HG03175 (cell line): Measurements from ENCODE around the gene AHSA1.

Source experiments
- ATAC-seq: cut with Tn5 transposase; IDR thresholded peaks from one replicate; pipeline ENCODE4 v1.9.1; 2021; ENCODE audit warnings: mild to moderate bottlenecking, moderate library complexity; ENCODE audit not compliant: unreplicated experiment

The AHSA1 gene

DNA sequence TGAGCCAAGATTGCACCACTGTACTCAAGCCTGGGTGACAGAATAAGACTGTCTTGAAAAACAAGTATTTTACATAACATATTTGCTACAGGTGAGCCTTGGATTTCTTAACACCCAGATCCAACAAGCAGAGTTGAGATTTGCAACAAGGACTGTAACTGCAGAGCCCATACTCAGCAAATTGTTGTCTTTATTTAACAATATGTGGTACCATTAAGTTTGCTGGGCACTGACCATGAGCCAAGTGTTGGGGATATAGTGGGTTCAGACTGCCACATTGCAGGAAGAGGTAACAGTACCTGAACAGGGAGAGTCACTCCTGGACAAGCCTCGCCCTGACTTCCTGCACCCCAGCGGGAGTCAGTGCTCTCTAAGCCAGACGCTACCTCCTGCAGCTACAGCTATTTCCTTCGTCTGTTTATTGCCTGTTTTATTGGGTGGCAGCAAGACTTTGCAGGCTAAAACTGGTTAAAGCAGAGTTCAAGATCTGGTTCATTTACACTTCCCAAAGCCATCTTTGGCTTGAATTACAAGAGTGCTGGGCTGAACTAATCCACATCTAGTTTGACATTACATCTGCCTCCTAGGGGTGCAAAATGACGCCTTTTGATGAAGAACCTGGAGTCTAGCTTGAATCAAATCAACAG lies 12.5 kb downstream of the AHSA1 start:
- ATAC-seq = no peak

DNA sequence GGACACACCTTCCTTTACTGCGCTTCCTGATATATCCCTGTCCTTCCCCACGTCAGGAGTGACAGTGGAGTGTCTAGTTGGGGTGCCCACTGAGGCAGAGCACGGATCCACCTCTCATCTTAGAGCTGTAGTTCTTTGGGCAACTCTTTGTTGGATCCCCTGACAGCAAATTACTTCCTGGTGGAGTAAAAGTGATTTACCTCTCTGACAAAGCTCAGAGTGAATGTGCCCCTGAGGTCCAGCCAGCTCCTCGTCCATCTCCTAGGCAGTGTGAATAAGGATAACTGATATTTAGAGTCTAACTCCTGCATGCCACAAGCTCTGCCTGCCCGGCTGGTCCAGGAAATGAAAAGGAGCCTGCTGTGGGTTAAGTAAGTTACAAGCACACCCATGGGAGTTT lies 16.0 kb downstream of the AHSA1 start:
- ATAC-seq = no peak

DNA sequence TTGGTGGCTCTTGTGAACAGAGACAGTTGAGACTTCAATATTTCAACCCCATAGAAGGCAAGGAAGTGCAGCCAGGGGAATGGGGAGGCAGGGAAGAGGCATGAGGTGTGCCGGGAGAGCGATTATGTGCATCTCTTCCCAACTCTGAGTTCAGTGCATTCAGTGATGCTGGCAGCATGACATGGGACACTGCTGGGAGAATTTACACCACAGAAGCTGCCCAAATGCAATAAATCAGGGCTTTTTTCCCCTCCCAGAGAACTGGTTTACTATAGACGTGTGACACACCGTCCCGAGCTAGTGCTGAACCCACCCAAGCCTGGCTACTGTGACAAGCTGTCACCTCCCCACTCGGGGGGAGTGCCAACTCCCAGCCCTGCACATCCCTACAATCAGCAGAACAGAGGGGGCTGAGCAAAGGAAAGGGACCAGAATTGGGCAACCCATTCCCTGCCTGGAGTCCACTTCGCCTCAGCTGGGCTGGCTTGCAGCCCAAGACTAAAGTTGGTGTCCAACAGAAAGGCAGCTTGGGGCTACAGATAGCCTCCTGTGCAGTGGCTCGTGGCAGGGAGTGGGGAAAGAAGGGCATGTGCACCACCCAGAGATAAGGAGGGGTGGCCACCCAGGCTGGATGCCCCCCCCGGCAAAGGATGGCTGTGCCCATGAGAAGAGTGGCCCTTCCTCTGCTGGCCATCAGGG lies 16.7 kb downstream of the AHSA1 start:
- no peak for ATAC-seq

DNA sequence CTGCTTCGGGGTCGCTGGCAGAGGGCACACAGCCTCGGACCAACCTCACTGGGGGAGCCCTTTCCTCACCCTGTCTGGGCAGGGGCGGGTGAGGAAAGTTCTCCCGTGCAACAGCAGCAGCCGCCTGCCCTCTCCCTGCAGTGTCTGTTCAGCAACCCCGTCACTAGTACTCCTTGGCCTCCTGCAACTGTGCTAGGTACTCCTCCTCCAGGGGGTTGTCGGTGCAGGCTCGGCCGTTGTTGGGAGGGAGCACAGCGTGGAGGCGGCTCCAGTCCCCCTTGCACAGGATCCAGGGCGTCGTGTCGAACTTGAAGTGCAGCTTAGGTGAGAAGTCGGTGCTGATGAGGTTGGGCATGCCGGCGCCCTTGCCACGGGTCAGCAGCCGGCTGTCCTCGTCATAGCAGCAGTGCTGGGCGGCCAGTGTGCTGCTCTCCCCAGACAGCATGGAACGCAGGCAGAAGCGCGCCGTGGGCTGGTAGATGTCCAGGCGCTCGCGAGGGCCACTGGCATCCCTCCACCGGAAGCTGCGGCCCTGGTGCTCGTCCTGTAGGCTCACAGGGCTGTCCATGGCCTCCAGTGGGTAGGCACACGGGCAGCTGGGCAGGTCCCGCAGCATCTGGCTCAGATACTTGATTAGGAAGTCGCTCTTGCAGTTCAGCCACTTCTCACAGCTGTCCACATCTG lies 17.7 kb downstream of the AHSA1 start:
- ATAC-seq = no peak

DNA sequence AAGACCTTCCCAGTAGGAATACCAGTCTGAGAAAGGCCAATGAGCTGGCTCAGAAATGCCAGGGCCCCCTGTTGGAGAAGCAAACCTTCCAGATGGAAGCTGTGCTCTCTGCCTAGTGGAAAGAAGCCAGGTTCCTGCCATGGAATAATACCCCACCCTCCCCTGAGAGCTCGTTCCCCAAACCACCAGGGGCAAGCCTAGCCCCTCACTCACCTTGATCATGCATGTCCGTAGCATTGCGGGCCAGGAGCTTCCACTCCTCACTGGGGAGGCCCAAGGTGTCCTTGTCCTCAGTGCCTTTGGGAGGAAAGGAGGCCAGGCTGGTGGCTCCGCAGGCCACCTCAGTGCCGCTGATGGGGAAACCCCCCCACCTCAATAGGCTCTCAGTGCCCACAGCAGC lies 20.1 kb downstream of the AHSA1 start:
- no peak for ATAC-seq

DNA sequence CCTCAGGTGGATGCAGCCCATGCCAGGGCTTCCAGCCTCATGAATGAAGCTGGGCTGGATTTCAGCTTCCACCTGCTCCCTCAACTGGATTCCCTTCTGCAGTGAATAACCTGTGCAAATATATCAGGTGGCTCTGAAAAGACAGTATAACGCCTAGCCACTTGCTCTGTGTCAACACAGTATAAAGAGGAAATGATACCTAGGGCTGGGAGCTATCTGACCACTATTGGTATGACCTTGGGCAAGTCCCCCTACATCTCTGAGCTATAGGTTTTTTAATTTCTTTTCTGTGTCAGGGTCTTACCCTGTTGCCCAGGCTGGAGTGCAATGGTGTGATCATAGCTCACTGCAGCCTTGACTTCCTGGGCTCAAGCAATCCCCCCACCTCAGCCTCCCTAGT lies 20.9 kb downstream of the AHSA1 start:
- peak; percentile 90 for ATAC-seq

DNA sequence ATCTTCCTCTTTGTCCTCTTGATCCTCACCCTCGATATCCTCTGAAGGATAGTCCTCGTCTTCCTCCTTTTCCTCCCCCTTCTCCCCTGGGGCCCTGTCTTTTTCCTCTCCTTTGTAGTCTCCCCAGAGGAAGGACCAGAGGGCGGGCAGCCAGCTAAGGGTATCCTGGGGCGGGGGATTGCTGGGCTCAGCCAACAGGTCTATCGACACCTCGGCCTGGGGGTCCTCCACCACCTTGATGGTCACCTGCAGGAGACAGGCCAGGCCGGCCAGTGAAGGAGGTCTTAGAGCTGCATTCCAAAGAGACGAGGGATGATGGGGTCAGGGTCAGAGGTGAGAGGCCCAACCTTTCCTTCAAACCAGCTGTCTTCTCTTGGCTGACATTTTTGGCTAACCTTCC lies 24.5 kb downstream of the AHSA1 start:
- no peak for ATAC-seq

DNA sequence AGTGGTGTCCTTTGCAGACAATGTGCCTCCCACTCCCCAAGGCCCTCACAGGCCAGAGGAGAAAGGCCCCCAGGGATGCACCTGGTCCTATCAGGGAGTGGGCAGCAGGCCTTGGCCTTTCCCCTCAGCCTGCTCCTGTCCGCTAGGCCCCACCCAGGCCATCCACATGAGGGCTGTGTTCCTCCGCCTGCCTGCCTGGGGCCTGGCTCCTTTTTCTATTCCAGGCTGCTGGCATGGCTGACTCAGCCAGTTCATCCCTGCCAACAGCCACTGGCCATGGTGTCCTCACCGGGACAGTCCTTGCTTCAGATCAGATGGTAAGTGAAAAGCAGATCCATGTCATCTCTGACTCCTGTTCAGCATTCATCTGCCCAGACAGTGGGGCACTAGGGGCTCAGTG lies 27.4 kb downstream of the AHSA1 start:
- ATAC-seq = no peak

DNA sequence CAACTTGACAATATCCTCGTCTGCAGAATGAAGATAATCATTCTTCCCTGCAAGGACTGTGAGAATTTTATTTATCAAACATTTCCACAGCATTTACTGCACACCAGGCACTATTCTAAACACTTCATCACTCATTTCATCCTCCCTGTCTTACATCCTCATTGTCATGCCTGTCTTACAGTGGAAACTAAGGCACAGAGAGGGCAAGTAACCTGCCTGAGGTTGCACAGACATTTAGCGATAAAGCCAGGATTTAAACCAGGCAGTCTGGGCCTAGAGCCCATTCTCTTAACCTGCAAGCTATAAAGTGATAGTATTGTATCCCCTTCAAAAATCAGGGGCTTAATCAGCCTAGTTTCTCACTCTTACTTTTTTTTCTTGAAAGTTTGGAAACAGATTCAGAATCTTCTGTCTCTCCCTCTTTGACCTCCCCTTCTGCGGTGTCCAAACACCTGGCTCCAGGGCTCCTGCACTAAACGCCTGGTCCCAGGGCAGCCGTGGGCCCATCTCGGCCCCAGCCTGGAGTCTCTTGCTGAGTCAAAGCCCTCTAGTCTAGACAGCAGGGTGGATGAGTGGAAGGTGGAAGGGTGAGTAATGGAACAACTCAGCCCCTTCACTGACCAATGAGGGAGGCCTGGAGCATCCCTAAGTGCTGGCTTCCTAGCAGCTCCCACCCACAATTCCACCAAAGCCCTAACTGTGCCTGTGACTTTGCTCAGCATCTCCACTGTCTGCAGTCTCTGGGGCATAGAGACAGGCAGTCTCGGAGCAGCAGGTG lies 28.2 kb downstream of the AHSA1 start:
- no peak for ATAC-seq

DNA sequence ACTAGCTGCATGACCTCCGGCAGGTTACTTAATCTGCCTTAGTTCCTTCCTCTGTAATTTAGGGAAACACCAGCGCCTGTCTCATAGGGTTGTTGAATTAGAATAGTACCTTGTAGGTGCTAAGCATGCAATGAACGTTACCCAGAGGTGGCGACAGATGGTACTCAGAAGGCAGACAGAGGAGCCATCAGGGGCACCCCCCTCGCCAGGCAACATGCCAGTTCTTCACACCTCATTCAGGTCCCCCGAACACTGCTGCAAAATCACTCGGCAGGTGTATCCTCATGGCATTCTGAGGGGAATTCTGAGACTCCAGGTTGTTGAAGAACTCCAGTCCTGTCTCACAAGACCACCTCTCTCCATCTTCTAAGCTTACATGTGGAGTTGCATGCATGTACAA lies 30.7 kb downstream of the AHSA1 start:
- no peak for ATAC-seq

DNA sequence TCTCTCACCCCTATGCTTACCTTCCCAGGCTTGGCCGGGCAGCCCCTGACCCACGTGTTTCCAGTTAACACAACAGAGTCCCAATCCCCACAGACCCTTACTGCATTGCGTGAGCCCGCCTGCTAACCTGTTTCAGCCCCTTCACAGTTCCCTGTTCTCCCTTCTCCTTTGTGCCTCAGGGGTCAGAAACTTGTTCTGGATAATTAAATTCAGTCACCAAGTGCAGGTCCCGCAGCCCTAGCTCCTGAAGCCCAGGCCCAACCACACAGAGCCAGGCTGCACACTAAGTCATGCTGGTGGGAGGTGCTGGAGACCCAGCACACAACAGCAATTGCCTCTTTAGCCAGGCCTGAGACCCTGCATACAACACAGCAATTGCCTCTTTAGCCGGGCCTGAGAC lies 31.1 kb downstream of the AHSA1 start:
- ATAC-seq = no peak

DNA sequence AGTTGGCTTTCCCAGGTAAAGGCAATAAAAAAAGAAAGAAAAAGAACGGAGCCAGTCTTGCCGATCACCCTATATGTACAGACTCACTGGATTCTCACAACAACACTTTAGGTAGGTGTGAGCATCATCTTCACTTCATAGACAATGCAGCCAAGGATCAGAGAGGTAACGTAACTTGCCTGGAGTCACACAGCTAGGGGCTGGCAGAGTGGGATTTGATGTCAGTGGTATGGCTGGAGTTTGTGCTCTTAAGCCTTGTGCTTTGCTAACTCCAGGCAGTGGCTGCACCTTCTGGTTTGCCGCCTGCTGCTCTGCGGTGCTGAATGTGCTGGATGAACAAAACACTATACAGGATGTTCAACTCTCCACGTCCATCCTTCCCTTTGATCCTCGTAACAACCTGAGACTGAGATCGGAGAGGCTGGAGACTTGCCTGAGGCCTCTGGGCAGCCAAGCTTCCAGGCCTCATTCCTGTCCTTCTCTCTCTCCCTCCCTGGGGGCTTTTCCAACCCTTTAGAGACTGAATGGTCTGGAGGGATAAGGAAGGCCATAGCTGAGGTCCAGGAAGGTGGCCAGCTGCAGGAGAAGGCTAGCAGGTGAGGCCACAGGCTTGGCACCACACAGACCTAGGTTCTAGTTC lies 32.6 kb downstream of the AHSA1 start:
- no peak for ATAC-seq

DNA sequence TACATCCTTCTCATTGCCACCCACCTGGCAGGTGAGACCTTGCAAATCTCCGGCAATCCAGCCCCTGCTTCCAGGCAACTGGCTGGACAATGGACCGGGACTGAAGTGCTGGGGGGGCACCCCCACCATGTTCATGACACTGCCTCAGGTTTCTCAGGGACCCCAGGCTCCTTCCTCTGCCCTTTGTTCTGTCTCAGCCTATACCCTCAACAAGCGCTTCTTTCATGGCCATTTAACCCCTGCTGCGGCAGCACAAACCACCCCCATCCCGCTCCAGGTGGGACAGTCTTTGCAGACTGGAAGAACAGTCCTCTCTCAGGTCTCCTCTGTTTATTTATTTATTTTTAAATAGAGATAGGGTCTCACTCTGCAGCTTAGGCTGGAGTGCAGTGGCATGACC lies 33.2 kb downstream of the AHSA1 start:
- ATAC-seq = no peak

DNA sequence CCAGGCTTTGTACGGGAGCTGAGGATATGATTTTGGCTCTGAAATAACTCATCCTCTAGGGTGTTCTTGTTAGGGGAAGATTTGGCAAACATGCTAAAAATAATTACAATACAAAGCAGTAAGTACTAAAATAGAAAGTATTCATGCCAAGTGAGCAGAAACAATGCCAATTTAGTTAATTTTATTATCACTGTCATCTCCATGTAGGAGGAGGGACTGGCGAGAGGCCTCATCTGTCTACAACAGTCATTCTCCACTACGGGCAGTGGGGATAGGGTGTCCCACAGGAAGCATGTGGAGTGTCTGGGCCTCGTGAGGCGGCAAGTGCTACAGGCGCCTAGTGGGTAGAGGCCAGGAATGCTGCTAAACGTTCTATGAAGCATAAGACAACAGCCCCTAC lies 37.4 kb downstream of the AHSA1 start:
- ATAC-seq = no peak

DNA sequence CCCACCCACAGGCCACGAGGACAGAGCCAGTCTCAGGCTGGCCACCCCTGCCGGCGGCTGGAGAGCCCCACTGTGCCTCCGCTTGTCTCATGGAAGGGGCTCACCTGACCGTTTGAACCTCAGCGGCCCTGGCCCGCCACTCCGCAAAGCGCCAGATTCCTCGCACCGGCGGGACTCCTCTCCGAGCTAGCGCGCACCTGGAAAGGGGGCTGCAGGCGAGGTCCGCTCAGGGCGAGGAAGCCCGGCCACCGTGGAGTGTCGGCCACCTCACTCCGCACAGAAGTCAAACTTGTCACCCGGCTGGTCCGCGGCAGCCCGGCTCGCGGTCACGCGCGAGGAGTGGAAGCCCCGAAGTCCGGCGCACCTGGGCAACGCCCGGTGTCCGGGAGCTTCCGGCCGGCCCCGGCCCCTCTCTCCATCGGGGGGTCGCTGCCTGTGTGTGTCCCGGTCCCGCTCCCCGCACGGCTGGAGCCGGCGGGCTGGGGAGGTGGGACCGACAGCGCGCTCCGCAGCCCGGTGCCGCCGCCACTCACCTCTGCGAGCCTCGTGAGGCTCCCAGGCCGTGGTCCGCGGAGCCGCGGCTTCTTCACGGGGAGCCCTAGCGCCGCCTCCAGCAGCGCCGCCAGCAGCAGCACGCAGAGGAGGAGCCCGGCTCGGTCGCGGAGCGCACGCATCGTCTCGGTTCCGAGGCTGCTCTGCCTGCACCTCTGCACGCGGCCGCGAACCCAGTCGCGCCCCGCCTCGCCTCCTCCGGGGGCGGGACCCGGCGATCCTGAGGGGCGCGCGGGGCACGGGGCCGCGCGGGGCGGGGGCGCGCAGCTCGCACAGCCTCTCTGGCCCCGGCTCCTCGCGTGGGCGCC lies 40.5 kb downstream of the AHSA1 start, which contains the start of gene ISM2:
ISM2 (minus strand) TSS at position 697 of the 860 bp plus-strand sequence; CDS start at position 674, 23 bp downstream.
- ATAC-seq = peak; percentile 69

DNA sequence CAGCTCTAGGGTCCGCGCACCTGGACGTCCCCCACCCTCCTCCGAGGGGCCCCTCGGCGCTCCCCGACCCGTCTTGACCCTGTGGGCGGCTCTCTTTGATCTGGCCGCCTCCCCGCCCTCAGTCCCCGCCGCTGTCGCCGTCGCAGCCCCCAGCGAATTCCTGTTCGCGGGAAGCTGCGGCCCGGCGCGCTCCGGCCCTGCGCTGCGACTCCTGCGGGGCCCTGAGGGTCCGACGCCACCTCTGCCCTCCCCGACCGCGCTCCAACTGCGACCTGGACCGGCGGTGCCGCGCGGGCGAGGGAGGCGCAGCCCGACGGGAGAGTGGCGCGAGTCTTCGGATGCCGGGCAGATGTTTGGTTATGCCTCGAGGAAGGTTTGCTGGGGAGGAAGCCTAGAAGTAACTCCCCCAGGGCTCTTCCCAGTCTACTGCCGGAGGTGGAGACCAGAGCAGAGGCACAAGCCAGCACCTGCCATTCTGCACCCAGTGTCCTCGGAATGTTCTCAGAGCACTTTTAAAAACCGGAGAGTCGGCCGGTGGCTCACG lies 41.2 kb downstream of the AHSA1 start:
- peak; percentile 23 for ATAC-seq

DNA sequence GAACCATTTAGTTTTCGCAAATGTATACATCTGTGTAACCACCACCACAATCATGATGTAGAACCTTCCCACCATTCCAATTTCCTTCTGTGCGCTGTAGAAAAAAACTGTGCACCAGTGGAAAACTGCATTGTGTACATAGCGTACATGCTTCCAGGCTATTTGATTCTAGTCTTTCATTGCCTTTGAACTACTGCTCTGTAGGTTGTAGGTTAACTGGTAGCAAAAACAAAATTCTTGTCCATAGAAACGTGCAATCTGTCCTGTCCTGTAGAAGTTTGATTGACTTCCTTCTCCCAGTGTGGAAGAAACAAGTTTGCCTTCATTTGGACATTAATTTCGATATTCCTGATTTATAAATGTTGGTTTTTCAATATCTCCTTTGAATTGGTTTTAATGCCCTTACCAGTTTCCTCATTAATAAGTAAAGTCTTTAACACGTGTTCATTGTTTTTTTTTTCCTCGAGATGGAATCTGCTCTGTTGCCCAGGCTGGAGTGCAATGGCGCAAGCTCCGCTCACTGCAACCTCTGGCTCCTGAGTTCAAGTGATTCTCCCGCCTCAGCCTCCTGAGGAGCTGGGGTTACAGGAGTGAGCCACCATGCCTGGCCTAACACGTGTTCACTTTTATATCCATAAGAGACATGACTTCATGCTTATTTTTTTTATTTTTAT lies 44.4 kb downstream of the AHSA1 start:
- no peak for ATAC-seq

DNA sequence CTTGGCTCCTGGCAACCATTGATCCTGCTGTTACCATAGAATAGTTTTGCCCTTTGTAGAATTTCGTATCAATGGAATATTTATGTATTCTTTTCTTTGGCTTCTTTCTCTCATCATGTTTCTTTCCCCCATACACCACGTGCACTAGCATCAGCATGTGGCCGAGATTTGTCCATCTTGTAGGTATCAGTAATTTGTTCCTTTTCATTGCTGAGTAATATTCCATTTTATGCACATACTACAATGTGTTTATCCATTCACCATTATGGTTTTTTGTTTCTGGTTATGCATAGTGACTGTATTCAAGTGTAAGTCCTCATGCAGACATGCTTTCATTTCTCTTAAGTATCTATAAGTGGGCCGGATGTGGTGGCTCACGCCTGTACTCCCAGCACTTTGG lies 45.2 kb downstream of the AHSA1 start:
- ATAC-seq = no peak

DNA sequence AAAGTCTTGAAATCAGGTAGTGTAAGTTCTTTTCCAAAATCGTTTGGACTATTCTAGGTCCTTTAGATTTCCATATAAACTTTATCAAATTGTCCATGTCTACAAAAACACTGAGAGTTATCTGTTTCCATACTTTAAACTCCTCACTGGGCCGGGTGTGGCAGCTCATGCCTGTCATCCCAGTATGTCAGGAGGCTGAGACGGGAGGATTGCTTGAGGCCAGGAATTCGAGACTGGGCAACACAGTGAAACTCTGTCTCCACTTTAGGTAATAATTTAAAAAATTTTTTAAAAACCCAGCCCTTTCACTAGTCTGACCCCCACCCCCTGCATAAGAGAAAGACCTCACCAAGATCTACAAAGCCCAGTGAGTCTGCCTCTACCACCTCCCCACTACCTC lies 47.1 kb downstream of the AHSA1 start:
- ATAC-seq = no peak
